HEK293 (cell line): ENCODE measurements around the gene PMF1.

Source experiments
- CTCF ChIP-seq: fragments of 450-650 bp; formaldehyde crosslinking; IDR thresholded peaks from 2 replicates; pipeline ENCODE4 v1.5.1; 2016; ENCODE audit warnings: missing biosample characterization, missing genetic modification characterization
- MEIS1 ChIP-seq: sonication (generic); formaldehyde crosslinking; IDR thresholded peaks from 2 replicates; pipeline ENCODE4 v1.8.1; 2022; ENCODE audit warnings: missing genetic modification reagents, mild to moderate bottlenecking, borderline replicate concordance
- PRDM4 ChIP-seq: fragments of 450-650 bp; formaldehyde crosslinking; IDR thresholded peaks from 2 replicates; pipeline ENCODE4 v1.5.1; 2017; ENCODE audit warnings: missing biosample characterization, missing genetic modification characterization
- ZBTB49 ChIP-seq: fragments of 450-650 bp; formaldehyde crosslinking; IDR thresholded peaks from 2 replicates; pipeline ENCODE4 v1.5.1; 2016; ENCODE audit warnings: missing biosample characterization, missing genetic modification characterization, low read depth
- ZNF214 ChIP-seq: fragments of 450-650 bp; formaldehyde crosslinking; IDR thresholded peaks from 2 replicates; pipeline ENCODE4 v1.5.1; 2017; ENCODE audit warnings: missing biosample characterization, mild to moderate bottlenecking, missing genetic modification characterization, borderline replicate concordance
- ZNF350 ChIP-seq: fragments of 450-650 bp; formaldehyde crosslinking; IDR thresholded peaks from 2 replicates; pipeline ENCODE4 v1.5.0; 2017; ENCODE audit warnings: missing biosample characterization, mild to moderate bottlenecking, missing genetic modification characterization
- ZNF549 ChIP-seq: fragments of 450-650 bp; IDR thresholded peaks from 2 replicates; pipeline ENCODE4 v1.5.1; 2018; ENCODE audit warnings: missing biosample characterization, missing genetic modification characterization, mild to moderate bottlenecking, inconsistent platforms, moderate library complexity
- ZSCAN18 ChIP-seq: fragments of 450-650 bp; formaldehyde crosslinking; IDR thresholded peaks from 2 replicates; pipeline ENCODE4 v1.5.1; 2016; ENCODE audit warnings: missing biosample characterization, missing genetic modification characterization

- TF ChIP-seq CTCF = no peak
- TF ChIP-seq PRDM4 = no peak
- no peak for TF ChIP-seq ZNF549 (tag by site-specific recombination)
- no peak for TF ChIP-seq ZSCAN18 (tag by site-specific recombination)
- no peak for TF ChIP-seq ZNF214
- TF ChIP-seq ZBTB49 = no peak
- no peak for TF ChIP-seq MEIS1 (CRISPR knock-in tag)
- TF ChIP-seq ZNF350 (tag by site-specific recombination) = no peak
Measured at GRCh38 chr1:156172696-156173470, 39.9 kb upstream of the PMF1 start.
